H9 (cell line): ENCODE data around the gene CDK5R2. TPM values are rescaled to one million over a fixed set of nuclear protein-coding genes. Genes with fewer than 3 reads are reported as not detected.

Source experiments
- DNase-seq: peaks from one replicate; pipeline ENCODE4 v3.0.0-alpha.2; 2017
- H2AFZ ChIP-seq: one replicate; pipeline ENCODE4 v1.6.1; 2013; ENCODE audit warnings: mild to moderate bottlenecking, low read length, control low read depth, moderate library complexity
- H2AK5ac ChIP-seq: 2 replicates; pipeline ENCODE4 v1.6.1; 2013; ENCODE audit warnings: low read length, control low read depth, mixed read lengths; ENCODE audit not compliant: insufficient read length
- H2BK120ac ChIP-seq: one replicate; pipeline ENCODE4 v1.6.1; 2013; ENCODE audit warnings: low read depth, mild to moderate bottlenecking, low read length, control low read depth, inconsistent platforms; ENCODE audit not compliant: poor library complexity, severe bottlenecking
- H2BK12ac ChIP-seq: 2 replicates; pipeline ENCODE4 v1.6.1; 2013; ENCODE audit warnings: low read length, control low read depth, mixed read lengths, low read depth; ENCODE audit not compliant: insufficient read length
- H2BK15ac ChIP-seq: 2 replicates; pipeline ENCODE4 v1.6.1; 2013; ENCODE audit warnings: low read depth, low read length, control low read depth
- H2BK20ac ChIP-seq: one replicate; pipeline ENCODE4 v1.6.1; 2013; ENCODE audit warnings: low read depth, mild to moderate bottlenecking, low read length, control low read depth, inconsistent platforms; ENCODE audit not compliant: poor library complexity, severe bottlenecking
- H2BK5ac ChIP-seq: 2 replicates; pipeline ENCODE4 v1.6.1; 2013; ENCODE audit warnings: low read length, control low read depth, mixed read lengths; ENCODE audit not compliant: insufficient read length
- H3K14ac ChIP-seq: 2 replicates; pipeline ENCODE4 v1.6.1; 2013; ENCODE audit warnings: low read length, control low read depth; ENCODE audit not compliant: insufficient read depth
- H3K18ac ChIP-seq: 2 replicates; pipeline ENCODE4 v1.6.1; 2013; ENCODE audit warnings: low read depth, mild to moderate bottlenecking, mixed read lengths, low read length, control low read depth; ENCODE audit not compliant: insufficient read length
- H3K23ac ChIP-seq: 2 replicates; pipeline ENCODE4 v1.6.1; 2013; ENCODE audit warnings: low read length, control low read depth, mixed read lengths, low read depth; ENCODE audit not compliant: insufficient read length
- H3K23me2 ChIP-seq: 2 replicates; pipeline ENCODE4 v1.6.1; 2013; ENCODE audit warnings: low read depth, mild to moderate bottlenecking, mixed read lengths, low read length, control low read depth; ENCODE audit not compliant: insufficient read length, poor library complexity, severe bottlenecking
- H3K27ac ChIP-seq: 2 replicates; pipeline ENCODE4 v1.5.1; 2013; ENCODE audit warnings: low read length, control low read depth, mixed read lengths, low read depth; ENCODE audit not compliant: insufficient read length
- H3K27me3 ChIP-seq: 2 replicates; pipeline ENCODE4 v1.6.1; 2013; ENCODE audit warnings: low read length, control low read depth, inconsistent platforms; ENCODE audit not compliant: insufficient read depth
- H3K4ac ChIP-seq: 2 replicates; pipeline ENCODE4 v1.6.1; 2013; ENCODE audit warnings: low read depth, mild to moderate bottlenecking, control low read depth, inconsistent platforms, low read length, moderate library complexity
- H3K4me1 ChIP-seq: 2 replicates; pipeline ENCODE4 v1.6.1; 2013; ENCODE audit warnings: low read length, control low read depth, inconsistent platforms; ENCODE audit not compliant: insufficient read depth
- H3K4me2 ChIP-seq: 2 replicates; pipeline ENCODE4 v1.6.1; 2013; ENCODE audit warnings: low read length, control low read depth, mixed read lengths; ENCODE audit not compliant: insufficient read length, insufficient read depth
- H3K56ac ChIP-seq: 2 replicates; pipeline ENCODE4 v1.6.1; 2013; ENCODE audit warnings: low read depth, mild to moderate bottlenecking, mixed read lengths, low read length, control low read depth; ENCODE audit not compliant: insufficient read length
- H3K79me1 ChIP-seq: 2 replicates; pipeline ENCODE4 v1.6.1; 2013; ENCODE audit warnings: low read depth, mild to moderate bottlenecking, moderate library complexity, low read length, control low read depth, inconsistent platforms; ENCODE audit not compliant: insufficient read depth, poor library complexity, severe bottlenecking
- H3K79me2 ChIP-seq: 2 replicates; pipeline ENCODE4 v1.6.1; 2013; ENCODE audit warnings: low read length, control low read depth, inconsistent platforms; ENCODE audit not compliant: insufficient read depth
- H3K9ac ChIP-seq: 2 replicates; pipeline ENCODE4 v1.6.1; 2013; ENCODE audit warnings: low read length, control low read depth, mixed read lengths; ENCODE audit not compliant: insufficient read length; ENCODE audit errors: extremely low read depth
- H3K9me3 ChIP-seq: one replicate; pipeline ENCODE4 v1.6.1; 2013; ENCODE audit warnings: low read depth, low read length, inconsistent platforms; ENCODE audit not compliant: control insufficient read depth
- H3T11ph ChIP-seq: one replicate; pipeline ENCODE4 v1.6.1; 2013; ENCODE audit warnings: mild to moderate bottlenecking, low read length, control low read depth, inconsistent platforms
- H4K20me1 ChIP-seq: one replicate; pipeline ENCODE4 v1.6.1; 2013; ENCODE audit not compliant: control insufficient read depth, insufficient read length, insufficient read depth
- H4K5ac ChIP-seq: 2 replicates; pipeline ENCODE4 v1.6.1; 2013; ENCODE audit warnings: low read depth, mild to moderate bottlenecking, mixed read lengths, low read length, control low read depth; ENCODE audit not compliant: insufficient read length
- H4K8ac ChIP-seq: replicated peaks from 2 replicates; pipeline ENCODE4 v1.6.1; 2013; ENCODE audit warnings: low read length, control low read depth, mixed read lengths, low read depth; ENCODE audit not compliant: insufficient read length
- H4K91ac ChIP-seq: 2 replicates; pipeline ENCODE4 v1.6.1; 2013; ENCODE audit warnings: low read depth, mild to moderate bottlenecking, moderate library complexity, mixed read lengths, low read length, control low read depth; ENCODE audit not compliant: insufficient read length
- H3K27ac Mint-ChIP-seq, 3 experiments: 2 replicates in 2 of 3; 3 replicates in 1 of 3; pipeline ENCODE4 v1.8.0; 2020 to 2021; ENCODE audit warnings: mixed read lengths in 3 of 3, mild to moderate bottlenecking in 1 of 3, moderate library complexity in 1 of 3
- H3K27me3 Mint-ChIP-seq: 2 replicates; pipeline ENCODE4 v1.8.0; 2021; ENCODE audit warnings: low read depth, mild to moderate bottlenecking, moderate library complexity, mixed read lengths
- H3K36me3 Mint-ChIP-seq, 3 experiments: 2 replicates in 2 of 3; 3 replicates in 1 of 3; pipeline ENCODE4 v1.8.0; 2020 to 2021; ENCODE audit warnings: low read depth in 3 of 3, mixed read lengths in 3 of 3; ENCODE audit not compliant: insufficient read depth in 1 of 3
- H3K4me1 Mint-ChIP-seq, 2 experiments: 2 replicates each; pipeline ENCODE4 v1.8.0; 2020; ENCODE audit warnings: mixed read lengths in 2 of 2
- H3K4me3 Mint-ChIP-seq, 2 experiments: 2 replicates in 1 of 2; 3 replicates in 1 of 2; pipeline ENCODE4 v1.8.0; 2020 to 2021; ENCODE audit warnings: mild to moderate bottlenecking in 2 of 2, mixed read lengths in 2 of 2, moderate library complexity in 1 of 2
- H3K9me3 Mint-ChIP-seq, 2 experiments: 2 replicates in 1 of 2; 3 replicates in 1 of 2; pipeline ENCODE4 v1.8.0; 2020; ENCODE audit warnings: mild to moderate bottlenecking in 2 of 2, mixed read lengths in 2 of 2, moderate library complexity in 1 of 2
- CTCF ChIP-seq: fragments of 200-600 bp; sonication (generic); conservative IDR thresholded peaks from 3 replicates; pipeline ENCODE4 v1.8.0; 2021; ENCODE audit warnings: antibody characterized with exemption, mild to moderate bottlenecking
- WGBS: extraction: QIAGEN DNeasy Blood & Tissue Kit; methylation state at CpG from one replicate; pipeline ENCODE4 v1.1.7; 2013; ENCODE audit warnings: missing lambda C conversion rate, low lambda C conversion rate, mixed read lengths; ENCODE audit not compliant: insufficient read length; ENCODE audit errors: extremely low coverage; 5-methylcytosine and 5-hydroxymethylcytosine counted together
- total RNA-seq: library from RNA; stranded (reverse); gene quantifications from 2 replicates; pipeline ENCODE4 v1.2.1, GENCODE V29; 2021

Gene CDK5R2
- total RNA-seq, 1 experiment from 2014 or later, result 0.26 TPM

- no peak overlapping the region for H3K14ac ChIP-seq
- no peak overlapping the region for H3K18ac ChIP-seq
- no peaks in the 10 kb centered on the region for H3K9me3 ChIP-seq
- no peak overlapping the region for H4K5ac ChIP-seq
- H4K91ac ChIP-seq, result no peak overlapping the region
- Mint-ChIP-seq H3K27ac (no peak overlapping the region), H3K4me3 (no peak overlapping the region), H3K36me3 (no peaks in the 10 kb centered on the region; a peak in 1 of 7 replicates), H3K9me3 (peaks cover 0 to 10% of the 10 kb centered on the region in 2 experiments; a peak in 3 of 5 replicates), H3K27me3 (peaks cover 99% of the 10 kb centered on the region), H3K4me1 (peaks cover 31 to 45% of the 10 kb centered on the region in 2 experiments)
- TF ChIP-seq CTCF, result no peak
- WGBS, result no CpG with 5 or more reads among the region's 2 CpGs
- H2BK12ac ChIP-seq, result no peak overlapping the region
- H3T11ph ChIP-seq, result no peak overlapping the region
- no peak overlapping the region for H2BK5ac ChIP-seq
- H3K23ac ChIP-seq, result no peak overlapping the region
- H3K79me1 ChIP-seq, result no peaks in the 10 kb centered on the region
- H3K56ac ChIP-seq, result no peak overlapping the region
- no peak overlapping the region for H3K4ac ChIP-seq
- peaks cover 9% of the 10 kb centered on the region; the same call in 1 of the 2 replicates for H3K4me1 ChIP-seq
- H3K4me2 ChIP-seq, result no peak overlapping the region
- H2AK5ac ChIP-seq, result no peak overlapping the region
- H3K27me3 ChIP-seq, result peaks cover 92% of the 10 kb centered on the region
- H3K23me2 ChIP-seq, result peaks cover 3% of the 10 kb centered on the region
- no peaks in the 10 kb centered on the region for H3K79me2 ChIP-seq
- H4K8ac ChIP-seq, result no peak overlapping the region
- H2BK20ac ChIP-seq, result no peak overlapping the region
- H3K9ac ChIP-seq, result no peak overlapping the region
- H3K27ac ChIP-seq, result no peak overlapping the region
- no peak overlapping the region for H2BK15ac ChIP-seq
- no peak overlapping the region for H2AFZ ChIP-seq
- H2BK120ac ChIP-seq, result no peak overlapping the region
- DNase-seq, result no peak
- no peaks in the 10 kb centered on the region for H4K20me1 ChIP-seq
These were observed 38.3 kb downstream of the CDK5R2 start for GRCh38 chr2:218997731-218998130.
